Panc1 (cell line): ENCODE results near the gene APOBEC3F. TPM values are rescaled to one million over a fixed set of nuclear protein-coding genes. Genes with fewer than 3 reads are reported as not detected.

Experiments used
- ATAC-seq: fragments of 200-7000 bp; cut with Tn5 transposase; 2 replicates; pipeline ENCODE4 v1.9.1; 2020; ENCODE audit warnings: mild to moderate bottlenecking, moderate library complexity
- BruUV-seq: library from RNA; stranded (reverse); fragments of 400-500 nt; replicated peaks from 2 replicates; lab custom pipeline; 2021; lab: Mats Ljungman, UMichigan
- CTCF ChIA-PET: fragments of 300-600 bp; sonication (Branson Sonifier 250); formaldehyde crosslinking; loops from one replicate; lab custom pipeline; 2022; ENCODE audit warnings: antibody characterized with exemption; lab: Charles Lee
- POLR2A ChIA-PET: fragments of 300-600 bp; sonication (Branson Sonifier 250); formaldehyde crosslinking; loops from one replicate; lab custom pipeline; 2022; ENCODE audit warnings: antibody characterized with exemption; lab: Charles Lee
- DNase-seq: peaks from one replicate; pipeline ENCODE4 v3.0.0-alpha.2; 2010; ENCODE audit warnings: low read depth, low spot score
- H3K27ac ChIP-seq: 2 replicates; pipeline ENCODE4 v1.5.1; 2011; ENCODE audit warnings: mild to moderate bottlenecking, low read length, inconsistent platforms
- H3K27me3 ChIP-seq: fragments of 200-500 bp; sonication (Bioruptor generic); 2 replicates; pipeline ENCODE4 v1.6.0; 2014; ENCODE audit warnings: low read length, inconsistent platforms; ENCODE audit not compliant: control insufficient read depth, insufficient read depth
- H3K36me3 ChIP-seq: fragments of 200-500 bp; sonication (Bioruptor generic); 2 replicates; pipeline ENCODE4 v1.5.1; 2014; ENCODE audit warnings: inconsistent platforms, mild to moderate bottlenecking, low read length, moderate library complexity; ENCODE audit not compliant: control insufficient read depth, insufficient read depth
- H3K4me1 ChIP-seq: 2 replicates; pipeline ENCODE4 v1.5.1; 2011; ENCODE audit warnings: inconsistent platforms, mild to moderate bottlenecking, low read length, moderate library complexity; ENCODE audit not compliant: control insufficient read depth, insufficient read depth
- H3K4me3 ChIP-seq, 2 experiments: 2 replicates each; pipeline ENCODE4 v1.5.1; 2011 to 2012; ENCODE audit warnings: low read depth in 2 of 2, low read length in 2 of 2, mild to moderate bottlenecking in 2 of 2, inconsistent platforms in 1 of 2, moderate library complexity in 1 of 2
- H3K9me3 ChIP-seq: fragments of 200-500 bp; sonication (Bioruptor generic); 2 replicates; pipeline ENCODE4 v1.5.1; 2014; ENCODE audit warnings: low read depth, mild to moderate bottlenecking, inconsistent platforms, low read length, moderate library complexity; ENCODE audit not compliant: control insufficient read depth, insufficient read depth
- CTCF ChIP-seq: fragments of 450-650 bp; IDR thresholded peaks from 2 replicates; pipeline ENCODE4 v1.5.1; 2017; ENCODE audit warnings: mild to moderate bottlenecking
- POLR2AphosphoS5 ChIP-seq: IDR thresholded peaks from 2 replicates; pipeline ENCODE4 v1.6.1; 2012; ENCODE audit warnings: mild to moderate bottlenecking, low read depth, low read length, moderate library complexity
- REST ChIP-seq, 2 experiments: IDR thresholded peaks; 2 replicates each; pipeline ENCODE4 v1.6.1; 2011 to 2012; ENCODE audit warnings: low read depth in 2 of 2, control low read depth in 1 of 2, low read length in 1 of 2, mild to moderate bottlenecking in 1 of 2, moderate library complexity in 1 of 2; ENCODE audit not compliant: insufficient read depth in 1 of 2
- SIN3A ChIP-seq: IDR thresholded peaks from 2 replicates; pipeline ENCODE4 v1.6.1; 2012; ENCODE audit warnings: low read depth, mild to moderate bottlenecking, low read length, moderate library complexity, borderline replicate concordance; ENCODE audit not compliant: insufficient read depth
- TCF7L2 ChIP-seq: IDR thresholded peaks from 2 replicates; pipeline ENCODE4 v1.6.1; 2011; ENCODE audit warnings: mild to moderate bottlenecking, low read depth, low read length, inconsistent platforms
- in situ Hi-C: cut with HindIII; loops from 2 replicates; pipeline ENCODE4 v1.10.0; 2016; ENCODE audit warnings: low sequenced_read_pairs, low pct_unique_long_range_greater_than_20kb
- intact Hi-C: fragments of 100-400 bp; cut with micrococcal nuclease; formaldehyde crosslinking; loops from one replicate; pipeline ENCODE4 v1.10.0; 2022; ENCODE audit not compliant: unreplicated experiment
- total RNA-seq: library from RNA; stranded (reverse); gene quantifications from one replicate; pipeline ENCODE4 v1.2.1, GENCODE V29; 2021; ENCODE audit not compliant: unreplicated experiment

The APOBEC3F gene
- total RNA-seq, 1 experiment from 2014 or later: 7.7 TPM

- Histone ChIP-seq H3K27ac (no peak overlapping the region), H3K4me3 (no peak overlapping the region), H3K4me1 (no peaks in the 10 kb centered on the region), H3K36me3 (no peaks in the 10 kb centered on the region), H3K9me3 (no peaks in the 10 kb centered on the region), H3K27me3 (no peaks in the 10 kb centered on the region)
- POLR2A ChIA-PET: no interaction called here
- CTCF ChIA-PET: interaction anchor here (0.6 kb wide), 1 partner anchor 221 kb away, joined by 3 read pairs; no protein-coding TSS in a partner anchor
- ATAC-seq: no peak
- intact Hi-C loops: no loop called here
- DNase-seq: no peak
- no peak for TF ChIP-seq CTCF
- no peak for TF ChIP-seq POLR2AphosphoS5
- no peak for TF ChIP-seq TCF7L2
- no peak for TF ChIP-seq REST (IDR thresholded peaks at IDR 0.05; ENCODE audit: insufficient read depth in 1 of 2, low read depth in 2 of 2, low read length in 1 of 2)
- no peak for TF ChIP-seq SIN3A
- in situ Hi-C loops: no loop called here
- BruUV-seq: no TSS peak
Measured at GRCh38 chr22:39091126-39092081, 50.7 kb downstream of the APOBEC3F start.

GRCh38 chr22:39092111-39092862 is 51.6 kb downstream of the APOBEC3F start:
- no TSS peak for BruUV-seq
- CTCF ChIA-PET: no interaction called here
- in situ Hi-C loops: no loop called here

More at GRCh38 chr22:39092111-39092862, 51.6 kb downstream of the APOBEC3F start:
- intact Hi-C loops: no loop called here
- TF ChIP-seq TCF7L2 (no peak), POLR2AphosphoS5 (no peak), REST (IDR thresholded peaks at IDR 0.05; ENCODE audit: insufficient read depth in 1 of 2, low read depth in 2 of 2, low read length in 1 of 2) (no peak), SIN3A (no peak), CTCF (no peak)
- H3K9me3 ChIP-seq: no peaks in the 10 kb centered on the region
- H3K27ac ChIP-seq: no peak overlapping the region
- no peaks in the 10 kb centered on the region for H3K27me3 ChIP-seq
- ATAC-seq: no peak
- DNase-seq: no peak
- no peak overlapping the region for H3K4me3 ChIP-seq
- H3K36me3 ChIP-seq: no peaks in the 10 kb centered on the region
- no peaks in the 10 kb centered on the region for H3K4me1 ChIP-seq
- POLR2A ChIA-PET: no interaction called here
